ENCODE data around the gene MRPL19. TPM values are rescaled to one million over a fixed set of nuclear protein-coding genes. Genes with fewer than 3 reads are reported as not detected.

Gene MRPL19
- total and polyA plus RNA-seq, 10 of the 15 experiments (the other 5 are each of a cell fraction or from before 2014, with no cell fraction given), result 13.1 to 99.0 (median 56.6) TPM

- no peaks in the 10 kb centered on the region for H3K36me3 ChIP-seq (ENCODE audit: control insufficient read depth in 2 of 2, insufficient read depth in 2 of 2, low read length in 1 of 2)
- no peaks in the 10 kb centered on the region for H3K79me2 ChIP-seq (ENCODE audit: control insufficient read depth, insufficient read depth, low read length)
- DNase-seq (ENCODE audit: low read depth, low spot score), result no peak
- ChIA-PET SMC1A (ENCODE audit: uncharacterized antibody, unreplicated experiment) (interaction anchor here (1.2 to 1.3 kb wide), 3 partner anchors 13 to 76 kb away, joined by 3 to 4 read pairs (median 4); no protein-coding TSS in a partner anchor), CTCF (interaction anchor here (0.7 to 2.3 kb wide), 4 partner anchors 12 to 78 kb away, joined by 3 to 20 read pairs (median 4); no protein-coding TSS in a partner anchor), RAD21 (ENCODE audit: unreplicated experiment) (interaction anchor here (1.6 kb wide), 1 partner anchor 76 kb away, joined by 5 read pairs; no protein-coding TSS in a partner anchor), POLR2A (no interaction called here)
- in situ Hi-C loops (cut with MboI) (no loop called here), intact Hi-C loops (cut with micrococcal nuclease; ENCODE audit: unreplicated experiment) (no loop called here)
- FAIRE-seq, result no peak
- TF ChIP-seq ELK1 (IDR thresholded peaks at IDR 0.05; ENCODE audit: low read depth, low read length) (no peak), RAD21 (IDR thresholded peaks at IDR 0.05; ENCODE audit: insufficient read depth, low read depth, low read length) (0 out of 2 replicates have a peak, but pooled peaks have one; percentile 8)
- no peak for ATAC-seq
- no peak overlapping the region for H3K9ac ChIP-seq (ENCODE audit: control insufficient read depth, insufficient read depth, low read length)
- no TSS peak for BruUV-seq (replicated peaks)
- no peaks in the 10 kb centered on the region for H3K27me3 ChIP-seq (replicated peaks in 1 of 2; ENCODE audit: control insufficient read depth in 2 of 2, insufficient read depth in 2 of 2, low read length in 1 of 2)
- H4K20me1 ChIP-seq (ENCODE audit: control insufficient read depth, insufficient read depth), result no peaks in the 10 kb centered on the region
- H3K27ac ChIP-seq (ENCODE audit: control insufficient read depth, insufficient read depth), result no peak overlapping the region
- H3K4me1 ChIP-seq (ENCODE audit: control insufficient read depth, insufficient read depth, low read length), result peaks cover under 1% of the 10 kb centered on the region; the same call in 1 of the 2 replicates
- no peak overlapping the region for H3K4me2 ChIP-seq (ENCODE audit: control insufficient read depth, insufficient read depth)
- 48% methylated on average over 3 of the region's 3 CpGs for WGBS (ENCODE audit: insufficient coverage, insufficient replicate concordance, low lambda C conversion rate, missing lambda C conversion rate)
- H3K4me3 ChIP-seq, result no peak overlapping the region
- no peak overlapping the region for H2AFZ ChIP-seq (ENCODE audit: control insufficient read depth, low read depth, low read length)
- no peaks in the 10 kb centered on the region for H3K9me3 ChIP-seq (replicated peaks; ENCODE audit: control insufficient read depth, insufficient read depth, low read length)
Measured at GRCh38 chr2:75716406-75716805, 69.8 kb downstream of the MRPL19 start.

DNA sequence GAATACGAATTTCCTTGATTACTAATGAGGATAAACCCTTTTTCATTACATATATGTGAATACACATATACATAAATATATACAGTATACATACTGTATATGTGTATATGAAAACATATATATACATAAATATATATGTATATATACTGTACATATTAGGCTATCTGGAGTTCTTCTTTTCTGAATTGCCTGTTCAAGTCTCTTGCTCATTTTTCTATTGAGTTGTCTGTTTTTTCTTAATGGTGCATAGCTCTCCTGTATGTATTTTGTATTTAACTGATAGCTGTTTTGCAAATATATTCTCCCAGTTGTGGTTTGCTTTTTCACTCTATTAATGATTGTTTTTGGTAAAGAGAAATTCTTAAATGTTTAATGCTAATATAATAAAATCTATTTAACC lies 73.0 kb downstream of the MRPL19 start:
- intact Hi-C loops (cut with micrococcal nuclease; ENCODE audit: unreplicated experiment), result no loop called here
- ChIA-PET CTCF (interaction anchor here (0.6 to 1.0 kb wide), 2 partner anchors 11 to 603 kb away, joined by 3 to 4 read pairs; no protein-coding TSS in a partner anchor), POLR2A (no interaction called here), SMC1A (ENCODE audit: uncharacterized antibody, unreplicated experiment) (no interaction called here), RAD21 (ENCODE audit: unreplicated experiment) (no interaction called here)
- no peaks in the 10 kb centered on the region for H3K4me1 ChIP-seq (ENCODE audit: control insufficient read depth, insufficient read depth, low read length)
- H3K9me3 ChIP-seq (replicated peaks; ENCODE audit: control insufficient read depth, insufficient read depth, low read length), result no peaks in the 10 kb centered on the region
- FAIRE-seq (no peak), DNase-seq (ENCODE audit: low read depth, low spot score) (no peak), ATAC-seq (no peak)
- in situ Hi-C loops (cut with MboI), result no loop called here
- no peak overlapping the region for H3K4me2 ChIP-seq (ENCODE audit: control insufficient read depth, insufficient read depth)
- no peak overlapping the region for H3K4me3 ChIP-seq
- no peaks in the 10 kb centered on the region for H3K36me3 ChIP-seq (ENCODE audit: control insufficient read depth in 2 of 2, insufficient read depth in 2 of 2, low read length in 1 of 2)
- H3K9ac ChIP-seq (ENCODE audit: control insufficient read depth, insufficient read depth, low read length), result no peak overlapping the region
- no peaks in the 10 kb centered on the region for H4K20me1 ChIP-seq (ENCODE audit: control insufficient read depth, insufficient read depth)
- no peak overlapping the region for H3K27ac ChIP-seq (ENCODE audit: control insufficient read depth, insufficient read depth)
- 0% methylated on average over 1 of the region's 1 CpG for WGBS (ENCODE audit: insufficient coverage, insufficient replicate concordance, low lambda C conversion rate, missing lambda C conversion rate)
- H3K27me3 ChIP-seq (replicated peaks in 1 of 2; ENCODE audit: control insufficient read depth in 2 of 2, insufficient read depth in 2 of 2, low read length in 1 of 2), result no peaks in the 10 kb centered on the region; a peak in 1 of 4 replicates
- BruUV-seq (replicated peaks), result no TSS peak
- no peak overlapping the region for H2AFZ ChIP-seq (ENCODE audit: control insufficient read depth, low read depth, low read length)
- no peak for TF ChIP-seq IKZF2 (IDR thresholded peaks at IDR 0.05)
- no peak for TF ChIP-seq RUNX3 (IDR thresholded peaks at IDR 0.05; ENCODE audit: low read length)
- TF ChIP-seq ZNF207 (IDR thresholded peaks at IDR 0.05; ENCODE audit: borderline replicate concordance), result no peak
- no peak for TF ChIP-seq PBX3 (IDR thresholded peaks at IDR 0.05; ENCODE audit: insufficient replicate concordance, low read depth, low read length)
- TF ChIP-seq NR2C1 (IDR thresholded peaks at IDR 0.05), result no peak
- TF ChIP-seq HDAC2 (IDR thresholded peaks at IDR 0.05), result no peak
- TF ChIP-seq PRDM15 (CRISPR knock-in tag; IDR thresholded peaks at IDR 0.05), result no peak
- TF ChIP-seq SMARCA5 (IDR thresholded peaks at IDR 0.05), result no peak
- TF ChIP-seq YY1 (IDR thresholded peaks at IDR 0.05; ENCODE audit: low read depth, low read length), result no peak
- H3K79me2 ChIP-seq (ENCODE audit: control insufficient read depth, insufficient read depth, low read length), result no peaks in the 10 kb centered on the region
